Ectodermal cell (in vitro differentiated cells): ENCODE measurements around the gene ATG5.
"Not testable (repeated sequence)": the region's sequence is repeated elsewhere in the genome, so short reads cannot be mapped to it uniquely, and the experiment has no call there.

Experiments used
- H3K27ac ChIP-seq: 2 replicates; pipeline ENCODE4 v1.7.0; 2013; ENCODE audit warnings: mild to moderate bottlenecking, low read depth, low read length; ENCODE audit not compliant: insufficient read depth, poor library complexity, severe bottlenecking
- H3K27me3 ChIP-seq: 2 replicates; pipeline ENCODE4 v1.7.0; 2013; ENCODE audit warnings: mild to moderate bottlenecking, low read length; ENCODE audit not compliant: insufficient read depth, control insufficient read depth, poor library complexity, severe bottlenecking
- H3K36me3 ChIP-seq: one replicate; pipeline ENCODE4 v1.7.0; 2013; ENCODE audit warnings: low read length; ENCODE audit not compliant: control insufficient read depth, insufficient read depth
- H3K4me1 ChIP-seq: one replicate; pipeline ENCODE4 v1.7.0; 2013; ENCODE audit warnings: low read length; ENCODE audit not compliant: control insufficient read depth, insufficient read depth
- H3K4me3 ChIP-seq: 2 replicates; pipeline ENCODE4 v1.7.0; 2013; ENCODE audit warnings: low read depth, low read length, control low read depth; ENCODE audit not compliant: insufficient read depth
- H3K9me3 ChIP-seq: 2 replicates; pipeline ENCODE4 v1.7.0; 2013; ENCODE audit warnings: mild to moderate bottlenecking, low read length, moderate library complexity; ENCODE audit not compliant: control insufficient read depth
- WGBS, 2 experiments: methylation state at CpG; one replicate each; pipeline ENCODE4 v1.1.7; 2013; ENCODE audit warnings: missing lambda C conversion rate in 2 of 2; 5-methylcytosine and 5-hydroxymethylcytosine counted together

ATG5 gene

DNA sequence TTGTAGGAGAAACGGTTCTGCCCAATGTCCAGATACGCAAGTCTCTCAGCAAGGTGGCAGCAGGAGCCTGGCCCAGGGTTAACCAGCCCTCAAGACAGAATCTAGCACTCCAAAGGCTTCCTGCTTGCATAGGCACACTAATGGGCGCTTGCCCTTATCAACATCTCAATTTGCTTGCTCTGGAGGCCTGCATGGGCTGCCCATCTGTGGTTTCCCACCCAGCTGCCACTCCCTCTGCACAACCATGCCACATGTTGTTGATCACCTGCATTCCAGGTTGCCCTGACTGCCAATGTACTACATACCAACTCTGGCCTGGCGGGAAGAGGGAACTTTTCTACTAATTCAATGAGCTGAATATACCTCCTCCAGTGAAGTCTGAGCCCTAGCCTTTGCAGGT lies 74.6 kb downstream of the ATG5 start:
- WGBS, 2 experiments: 91 to 92% methylated on average over 4 of the region's 4 CpGs
- H3K27me3 ChIP-seq: no peaks in the 10 kb centered on the region
- H3K9me3 ChIP-seq: no peaks in the 10 kb centered on the region
- H3K4me1 ChIP-seq: no peaks in the 10 kb centered on the region
- H3K4me3 ChIP-seq: no peak overlapping the region
- no peaks in the 10 kb centered on the region for H3K36me3 ChIP-seq
- no peak overlapping the region for H3K27ac ChIP-seq

DNA sequence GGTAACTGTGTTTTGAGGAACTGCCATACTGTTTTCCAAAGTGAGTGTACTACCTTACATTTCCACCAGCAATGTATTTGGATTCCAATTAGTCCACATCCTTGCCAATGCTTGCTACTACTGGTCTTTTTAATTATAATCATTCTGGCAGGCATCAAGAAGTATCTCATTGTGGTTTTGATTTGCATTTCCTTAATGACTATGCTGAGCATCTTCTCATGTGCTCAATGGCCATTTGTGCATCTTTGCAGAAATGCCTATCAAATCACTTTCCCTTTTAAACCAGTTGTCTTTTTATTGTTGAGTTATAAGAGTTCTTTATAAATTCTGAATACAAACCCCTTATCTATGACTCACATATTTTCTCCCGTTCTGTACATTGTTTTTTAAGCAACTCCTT lies 75.9 kb downstream of the ATG5 start:
- Histone ChIP-seq H3K36me3 (no peaks in the 10 kb centered on the region), H3K27me3 (no peaks in the 10 kb centered on the region), H3K4me1 (no peaks in the 10 kb centered on the region), H3K4me3 (no peak overlapping the region), H3K27ac (no peak overlapping the region), H3K9me3 (no peaks in the 10 kb centered on the region)
- whole genome bisulfite sequencing, 2 experiments: 100% methylated on average over 1 of the region's 1 CpG; no CpG with 5 or more reads in 1 of the 2 experiments

DNA sequence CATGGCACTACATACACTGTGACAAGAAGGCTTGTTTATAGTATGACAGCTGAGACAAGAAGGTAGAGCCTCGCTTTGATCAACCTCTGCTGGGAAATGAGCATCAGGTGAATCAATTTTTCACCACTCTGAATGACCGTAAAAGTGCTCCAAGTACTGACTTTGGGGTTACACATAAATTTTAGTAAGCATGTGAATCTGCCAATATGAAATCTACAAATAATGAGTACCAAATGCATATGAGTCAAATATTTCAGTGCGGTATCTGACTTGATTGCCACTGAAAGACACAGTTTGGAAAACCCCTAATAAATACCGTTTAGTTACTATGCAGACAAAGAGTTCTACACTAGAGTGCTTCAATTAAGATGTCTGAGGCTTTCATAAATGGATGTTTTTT lies 77.8 kb downstream of the ATG5 start:
- H3K4me1 ChIP-seq: no peaks in the 10 kb centered on the region
- 96 to 98% methylated on average over 4 of the region's 4 CpGs for WGBS, 2 experiments
- no peaks in the 10 kb centered on the region for H3K9me3 ChIP-seq
- H3K36me3 ChIP-seq: no peaks in the 10 kb centered on the region
- no peaks in the 10 kb centered on the region for H3K27me3 ChIP-seq
- H3K4me3 ChIP-seq: no peak overlapping the region
- H3K27ac ChIP-seq: no peak overlapping the region

DNA sequence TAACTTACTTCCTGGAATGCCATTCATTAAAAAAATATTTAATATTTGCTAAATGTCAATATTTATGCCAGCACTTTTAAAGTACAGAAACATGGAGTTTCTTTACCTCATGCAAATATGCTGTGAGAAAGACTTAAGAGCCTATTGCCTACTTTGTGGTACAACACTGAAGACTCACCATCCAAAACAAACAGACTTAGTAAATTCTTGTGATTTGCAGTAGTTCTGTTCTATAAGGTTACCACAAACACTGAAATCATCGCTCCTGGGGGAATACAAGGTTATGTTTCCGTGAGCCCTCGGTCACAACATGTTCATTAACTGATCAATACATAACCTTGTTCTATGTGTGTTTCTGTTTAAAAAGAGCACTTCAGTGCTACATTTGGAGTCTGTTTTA lies 78.3 kb downstream of the ATG5 start:
- no peaks in the 10 kb centered on the region for H3K27me3 ChIP-seq
- no peaks in the 10 kb centered on the region for H3K4me1 ChIP-seq
- H3K4me3 ChIP-seq: no peak overlapping the region
- 95 to 100% methylated on average over 3 of the region's 3 CpGs for WGBS, 2 experiments
- H3K36me3 ChIP-seq: no peaks in the 10 kb centered on the region
- H3K9me3 ChIP-seq: no peaks in the 10 kb centered on the region
- no peak overlapping the region for H3K27ac ChIP-seq

DNA sequence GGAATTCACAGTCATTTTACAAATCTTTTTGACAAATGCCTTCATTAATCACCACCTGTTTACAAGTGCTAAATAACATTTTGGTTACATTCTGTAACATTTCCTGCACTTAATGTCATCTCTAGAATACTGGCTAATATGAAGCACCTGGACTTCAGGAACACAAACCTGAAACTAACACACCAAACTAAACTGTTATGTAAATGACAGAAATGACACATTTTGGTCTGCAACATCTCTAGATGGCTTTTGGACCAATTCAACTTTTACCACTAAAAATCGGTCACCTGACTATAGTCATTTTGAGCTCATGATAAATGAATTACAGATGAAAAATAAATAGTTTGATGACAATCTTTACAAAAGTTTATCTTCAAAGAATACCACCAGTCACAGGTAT lies 80.6 kb downstream of the ATG5 start:
- H3K4me1 ChIP-seq: no peaks in the 10 kb centered on the region
- H3K9me3 ChIP-seq: no peaks in the 10 kb centered on the region
- H3K36me3 ChIP-seq: no peaks in the 10 kb centered on the region
- no peak overlapping the region for H3K4me3 ChIP-seq
- 100% methylated on average over 1 of the region's 1 CpG; no CpG with 5 or more reads in 1 of the 2 experiments for whole genome bisulfite sequencing, 2 experiments
- H3K27me3 ChIP-seq: no peaks in the 10 kb centered on the region
- H3K27ac ChIP-seq: no peak overlapping the region

DNA sequence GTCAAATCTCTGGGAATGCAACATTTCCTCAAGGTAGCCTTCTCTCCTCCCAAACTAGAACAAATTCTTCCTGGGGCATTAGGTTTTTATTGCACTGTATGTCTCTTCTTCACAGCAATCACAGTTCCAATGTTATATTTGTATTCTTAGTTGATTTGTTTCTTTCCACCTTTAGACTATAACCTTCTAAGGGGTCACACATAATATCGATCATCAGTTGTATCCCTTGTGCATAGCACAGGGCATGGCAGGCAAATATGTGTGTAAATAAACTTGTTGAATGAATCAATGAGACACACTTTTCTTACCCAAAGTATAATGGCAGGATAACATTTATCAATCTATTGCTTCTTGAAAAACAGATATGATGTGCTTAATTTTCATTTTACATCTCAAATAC lies 81.0 kb downstream of the ATG5 start:
- H3K4me1 ChIP-seq: no peaks in the 10 kb centered on the region
- 100% methylated on average over 1 of the region's 1 CpG; no CpG with 5 or more reads in 1 of the 2 experiments for WGBS, 2 experiments
- no peaks in the 10 kb centered on the region for H3K9me3 ChIP-seq
- no peaks in the 10 kb centered on the region for H3K27me3 ChIP-seq
- H3K27ac ChIP-seq: no peak overlapping the region
- no peak overlapping the region for H3K4me3 ChIP-seq
- H3K36me3 ChIP-seq: no peaks in the 10 kb centered on the region

DNA sequence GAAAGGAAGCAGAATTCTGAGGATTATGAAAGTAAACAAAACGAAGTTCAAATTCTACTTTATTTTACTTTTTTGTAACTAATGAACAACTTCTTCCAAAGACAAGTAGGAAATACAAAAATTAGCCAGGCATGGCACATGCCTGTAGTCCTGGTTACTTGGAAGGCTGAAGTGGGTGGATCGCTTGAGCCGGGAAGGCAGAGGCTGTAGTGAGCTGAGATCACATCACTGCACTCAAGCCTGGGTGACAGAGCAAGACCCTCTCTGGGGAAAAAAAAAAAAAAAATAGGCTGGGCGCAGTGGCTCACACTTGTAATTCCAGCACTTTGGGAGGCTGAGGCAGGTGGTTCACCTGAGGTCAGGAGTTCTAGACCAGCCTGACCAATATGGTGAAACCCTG lies 82.3 kb downstream of the ATG5 start:
- Histone ChIP-seq H3K27ac (no peak overlapping the region), H3K27me3 (no peaks in the 10 kb centered on the region), H3K9me3 (no peaks in the 10 kb centered on the region), H3K4me1 (no peaks in the 10 kb centered on the region), H3K4me3 (no peak overlapping the region), H3K36me3 (no peaks in the 10 kb centered on the region)
- WGBS, 2 experiments: 92 to 93% methylated on average over 3 to 4 of the region's 4 CpGs

DNA sequence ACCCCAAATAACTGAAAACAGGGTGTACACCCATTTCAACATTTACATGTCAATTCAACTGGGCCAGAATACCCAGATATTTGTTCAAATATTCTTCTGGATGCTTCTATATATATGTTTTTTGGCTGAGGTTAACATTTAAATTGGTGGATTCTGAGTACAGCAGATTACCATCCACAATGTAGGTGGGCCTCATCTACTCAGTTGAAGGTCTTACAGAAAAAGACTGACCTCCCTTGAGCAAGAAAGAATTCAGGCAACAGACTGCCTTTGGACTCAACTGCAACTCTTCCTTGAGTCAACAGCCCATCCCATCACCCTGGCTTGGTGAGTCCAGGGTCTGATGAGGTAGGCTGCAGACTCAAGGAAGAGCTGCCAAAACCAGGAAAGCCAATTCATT lies 84.1 kb downstream of the ATG5 start:
- no peaks in the 10 kb centered on the region for H3K27me3 ChIP-seq
- no peaks in the 10 kb centered on the region for H3K4me1 ChIP-seq
- no peaks in the 10 kb centered on the region for H3K36me3 ChIP-seq
- no peak overlapping the region for H3K4me3 ChIP-seq
- H3K27ac ChIP-seq: no peak overlapping the region
- H3K9me3 ChIP-seq: no peaks in the 10 kb centered on the region

DNA sequence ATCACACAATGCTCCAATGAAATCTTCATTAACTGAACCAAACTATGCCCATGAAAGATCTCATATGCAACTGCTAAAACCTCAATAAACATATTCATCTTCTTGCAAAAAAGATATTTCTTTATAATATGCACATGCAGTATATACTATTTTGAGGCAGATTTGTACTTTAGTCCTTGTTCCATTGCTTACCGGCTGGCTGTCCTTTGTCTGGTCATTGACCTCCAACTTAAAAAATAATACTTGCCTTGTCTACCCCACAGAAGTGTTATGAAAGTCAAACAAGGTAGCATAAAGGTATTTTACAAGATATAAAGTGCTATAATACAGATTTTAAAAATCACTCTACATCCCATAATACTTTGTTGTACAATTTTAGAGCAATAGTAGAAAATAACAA lies 88.3 kb downstream of the ATG5 start:
- 75% methylated on average over 1 of the region's 1 CpG; no CpG with 5 or more reads in 1 of the 2 experiments for WGBS, 2 experiments

DNA sequence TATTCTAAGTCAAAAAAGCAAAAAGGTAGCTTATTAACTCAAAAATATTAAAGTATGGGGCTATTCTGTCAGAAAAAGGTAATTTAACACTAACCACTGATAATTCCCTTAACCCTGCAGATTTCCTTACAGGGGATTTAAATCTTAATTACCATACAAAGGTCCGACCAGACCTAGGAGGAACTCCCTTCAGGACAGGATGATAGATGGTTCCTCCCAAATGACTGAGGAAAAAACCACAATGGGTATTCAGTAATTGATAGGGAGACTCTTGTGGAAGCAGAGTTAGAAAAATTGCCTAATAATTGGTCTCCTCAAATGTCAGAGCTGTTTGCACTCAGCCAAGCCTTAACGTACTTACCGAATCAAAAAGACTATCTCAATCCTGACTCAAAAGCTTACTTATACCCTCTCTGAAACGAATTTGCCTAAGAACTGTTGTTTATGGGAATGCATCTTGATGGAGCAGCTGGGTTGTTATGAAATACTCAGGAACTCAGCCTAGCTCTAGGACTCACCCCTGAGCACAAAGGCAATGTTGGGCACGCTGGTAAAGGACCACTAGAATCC lies 95.6 kb downstream of the ATG5 start:
- H3K4me1 ChIP-seq, H3K27ac ChIP-seq, H3K9me3 ChIP-seq, H3K27me3 ChIP-seq, H3K36me3 ChIP-seq, H3K4me3 ChIP-seq: not testable (repeated sequence)
- WGBS, 2 experiments: 85 to 98% methylated on average over 5 of the region's 5 CpGs

More for the DNA sequence above, 88.3 kb downstream of the ATG5 start:
- Histone ChIP-seq H3K36me3 (no peaks in the 10 kb centered on the region), H3K4me1 (no peaks in the 10 kb centered on the region), H3K9me3 (no peaks in the 10 kb centered on the region), H3K27me3 (no peaks in the 10 kb centered on the region), H3K4me3 (no peak overlapping the region), H3K27ac (no peak overlapping the region)
